ENCODE measurements around the gene SCLY. TPM values are rescaled to one million over a fixed set of nuclear protein-coding genes. Genes with fewer than 3 reads are reported as not detected.

Gene SCLY
- polyA plus RNA-seq, 1 experiment, result 11.2 TPM

DNA sequence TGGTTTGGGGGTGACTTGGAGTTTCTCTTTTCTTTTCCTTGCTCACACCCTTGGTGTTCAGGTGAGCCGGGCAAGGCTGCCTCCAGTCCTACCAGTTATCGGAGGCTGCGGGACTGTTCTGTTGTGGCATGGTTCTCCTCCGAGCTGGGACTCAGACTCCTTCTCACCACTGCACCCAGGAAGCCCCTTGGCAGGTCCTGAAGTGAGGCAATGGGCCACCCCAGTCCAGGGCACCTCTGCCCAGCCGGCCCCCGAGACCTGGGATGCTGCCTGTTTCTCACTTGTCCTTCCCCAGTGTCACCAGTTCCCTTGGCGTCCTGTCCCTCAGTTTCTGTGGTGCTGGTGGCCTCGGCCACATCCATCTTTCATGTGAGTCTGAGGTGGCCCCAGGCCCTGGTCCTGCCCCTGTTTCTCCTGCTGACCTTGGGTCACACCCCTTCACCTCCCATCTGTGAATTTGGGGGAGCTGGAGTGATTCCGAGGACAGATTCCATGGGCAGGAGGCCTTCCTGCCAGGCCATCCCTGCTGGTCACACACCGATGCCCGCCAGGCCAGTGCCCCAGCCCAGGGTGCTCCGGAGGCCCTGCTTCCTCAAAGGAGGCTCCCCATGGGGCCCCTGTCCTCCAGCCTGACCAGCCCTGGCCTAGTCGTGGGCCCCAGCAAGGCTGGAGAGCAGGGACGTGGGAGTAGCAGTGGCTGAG, 71.1 kb downstream of the SCLY start:
- TF ChIP-seq, protein P1, sequence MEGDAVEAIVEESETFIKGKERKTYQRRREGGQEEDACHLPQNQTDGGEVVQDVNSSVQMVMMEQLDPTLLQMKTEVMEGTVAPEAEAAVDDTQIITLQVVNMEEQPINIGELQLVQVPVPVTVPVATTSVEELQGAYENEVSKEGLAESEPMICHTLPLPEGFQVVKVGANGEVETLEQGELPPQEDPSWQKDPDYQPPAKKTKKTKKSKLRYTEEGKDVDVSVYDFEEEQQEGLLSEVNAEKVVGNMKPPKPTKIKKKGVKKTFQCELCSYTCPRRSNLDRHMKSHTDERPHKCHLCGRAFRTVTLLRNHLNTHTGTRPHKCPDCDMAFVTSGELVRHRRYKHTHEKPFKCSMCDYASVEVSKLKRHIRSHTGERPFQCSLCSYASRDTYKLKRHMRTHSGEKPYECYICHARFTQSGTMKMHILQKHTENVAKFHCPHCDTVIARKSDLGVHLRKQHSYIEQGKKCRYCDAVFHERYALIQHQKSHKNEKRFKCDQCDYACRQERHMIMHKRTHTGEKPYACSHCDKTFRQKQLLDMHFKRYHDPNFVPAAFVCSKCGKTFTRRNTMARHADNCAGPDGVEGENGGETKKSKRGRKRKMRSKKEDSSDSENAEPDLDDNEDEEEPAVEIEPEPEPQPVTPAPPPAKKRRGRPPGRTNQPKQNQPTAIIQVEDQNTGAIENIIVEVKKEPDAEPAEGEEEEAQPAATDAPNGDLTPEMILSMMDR (IDR thresholded peaks at IDR 0.05; ENCODE audit: low read depth, low read length), result no peak
- Histone ChIP-seq H3K27ac (ENCODE audit: low read depth, low read length) (no peak overlapping the region), H3K27me3 (ENCODE audit: control insufficient read depth, insufficient read depth, low read length) (no peaks in the 10 kb centered on the region), H3K4me3 (ENCODE audit: low read depth, low read length) (no peak overlapping the region), H3K9me3 (ENCODE audit: control insufficient read depth, insufficient read depth, low read length) (peaks cover 4% of the 10 kb centered on the region; the same call in 1 of the 2 replicates)
- ChIA-PET POLR2A (no interaction called here), CTCF (no interaction called here)
- DNase-seq (ENCODE audit: low read depth, low spot score), result no peak

DNA sequence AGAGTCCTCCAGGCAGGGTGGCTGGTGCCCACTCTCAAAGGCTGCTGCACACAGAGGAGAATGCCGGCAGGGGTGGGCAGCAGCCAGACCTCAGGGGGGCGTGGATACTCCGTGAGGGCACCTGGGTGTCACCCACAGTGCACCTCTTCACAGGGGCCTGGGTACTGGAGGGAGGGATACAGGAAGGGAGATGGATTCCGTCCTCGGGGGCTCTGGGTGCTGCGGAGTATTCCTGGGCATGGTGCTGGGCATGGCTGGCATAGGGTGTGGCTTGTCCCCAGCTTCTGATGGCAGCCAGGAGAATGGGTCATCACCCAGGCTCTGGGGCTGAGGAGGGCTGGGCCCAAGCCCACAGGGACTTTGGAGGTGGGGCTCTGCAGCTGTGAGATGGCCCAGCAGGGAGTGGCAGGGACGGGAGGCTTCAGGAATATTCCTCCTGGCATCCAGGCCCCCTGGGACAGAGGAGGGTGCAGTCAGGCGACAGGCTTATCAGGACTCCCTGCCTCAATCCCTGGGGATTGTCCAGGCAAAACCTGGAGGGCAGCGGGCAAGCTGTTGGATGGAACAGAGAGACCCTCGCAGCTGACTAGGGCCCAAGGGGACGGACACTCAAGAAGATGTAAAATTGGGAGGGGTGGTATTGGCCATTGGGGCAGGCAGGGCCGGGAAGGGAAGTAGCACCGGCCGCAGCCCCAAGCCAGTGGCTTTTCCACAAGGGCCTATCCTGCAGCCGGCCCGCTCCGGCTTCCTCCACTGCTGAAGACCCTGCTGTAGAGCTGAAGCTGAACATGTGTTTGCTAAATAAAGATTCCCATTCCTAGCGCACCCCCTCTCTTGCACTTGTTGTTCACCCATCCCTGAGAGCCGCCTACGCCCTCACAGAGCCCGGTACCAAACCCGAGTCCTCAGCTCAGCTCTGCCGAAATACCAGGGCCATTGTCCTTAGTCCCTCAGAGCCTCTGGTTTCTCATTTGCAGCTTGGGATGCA, 72.0 kb downstream of the SCLY start:
- no peak for DNase-seq (ENCODE audit: low read depth, low spot score)
- Histone ChIP-seq H3K27me3 (ENCODE audit: control insufficient read depth, insufficient read depth, low read length) (no peaks in the 10 kb centered on the region), H3K27ac (ENCODE audit: low read depth, low read length) (no peak overlapping the region), H3K9me3 (ENCODE audit: control insufficient read depth, insufficient read depth, low read length) (peaks cover 4% of the 10 kb centered on the region; the same call in 1 of the 2 replicates), H3K4me3 (ENCODE audit: low read depth, low read length) (no peak overlapping the region)
- TF ChIP-seq, protein P1 (IDR thresholded peaks at IDR 0.05; ENCODE audit: low read depth, low read length), result no peak
- POLR2A ChIA-PET, result no interaction called here
- CTCF ChIA-PET, result no interaction called here

DNA sequence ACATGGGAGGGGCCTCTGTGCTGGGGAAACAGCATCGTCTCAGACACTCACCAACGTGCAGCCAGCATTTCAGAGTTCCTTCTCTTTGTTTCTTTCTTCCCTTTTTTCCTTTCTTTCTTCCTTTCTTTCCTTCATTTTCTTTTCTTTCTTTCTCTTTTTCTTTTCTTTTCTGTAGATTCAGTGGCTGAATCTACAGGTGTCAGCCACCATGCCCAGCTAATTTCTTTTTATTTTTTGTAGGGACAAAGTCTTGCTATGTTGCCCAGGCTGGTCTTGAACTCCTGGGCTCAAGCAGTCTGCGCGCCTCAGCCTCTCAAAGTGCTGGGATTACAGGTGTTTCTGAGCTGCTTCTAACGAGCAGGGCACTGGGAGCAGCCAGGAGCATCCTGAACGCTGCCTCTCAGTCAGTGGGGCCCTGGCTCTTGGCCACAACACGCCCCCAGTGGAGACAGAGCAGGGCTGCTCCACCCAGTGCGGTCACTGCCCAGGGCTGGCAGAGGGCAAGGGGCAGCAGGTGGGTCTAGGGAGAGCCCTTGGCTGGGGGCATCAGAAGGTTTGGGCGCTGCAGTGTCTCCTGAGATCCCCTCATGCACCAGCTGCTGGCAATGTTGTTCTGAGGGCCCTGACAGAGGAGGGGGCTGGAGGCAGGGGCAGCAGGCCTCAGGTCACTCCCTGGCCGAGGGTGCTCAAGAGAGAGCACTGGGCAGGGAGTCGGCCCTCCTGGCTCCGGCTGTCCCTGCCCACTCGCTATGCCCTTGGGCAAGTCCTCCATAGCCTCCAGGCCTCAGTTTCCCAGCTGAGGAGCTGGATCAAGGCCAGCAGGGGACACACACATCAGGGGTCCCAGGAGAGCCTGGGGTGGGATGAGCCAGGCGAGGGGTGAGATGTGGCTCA, 72.9 kb downstream of the SCLY start:
- no peak overlapping the region for H3K27ac ChIP-seq (ENCODE audit: low read depth, low read length)
- no peaks in the 10 kb centered on the region; the same call in 1 of the 2 replicates for H3K9me3 ChIP-seq (ENCODE audit: control insufficient read depth, insufficient read depth, low read length)
- CTCF ChIA-PET, result no interaction called here
- H3K27me3 ChIP-seq (ENCODE audit: control insufficient read depth, insufficient read depth, low read length), result no peaks in the 10 kb centered on the region
- TF ChIP-seq, protein P1 (IDR thresholded peaks at IDR 0.05; ENCODE audit: low read depth, low read length), result no peak
- POLR2A ChIA-PET, result no interaction called here
- no peak for DNase-seq (ENCODE audit: low read depth, low spot score)
- H3K4me3 ChIP-seq (ENCODE audit: low read depth, low read length), result no peak overlapping the region

DNA sequence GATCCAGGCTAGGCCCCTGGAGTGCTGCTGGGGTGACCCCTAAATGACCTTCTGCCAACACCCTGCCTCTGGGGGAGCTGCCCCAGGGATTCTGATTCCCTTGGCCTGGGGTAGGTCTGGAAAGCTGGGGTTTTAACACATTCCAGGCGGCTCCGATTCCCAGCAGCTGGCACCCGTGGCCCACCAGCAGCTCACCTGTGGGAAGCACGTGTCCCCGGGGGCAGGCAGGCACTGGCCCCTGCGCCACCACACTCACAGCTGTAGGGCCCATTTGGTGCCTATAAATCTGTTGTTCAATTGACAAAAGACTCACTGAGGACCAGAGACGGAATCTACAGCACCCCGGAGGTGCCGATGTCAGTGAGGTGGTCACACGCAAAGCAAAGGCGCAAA, 73.6 kb downstream of the SCLY start:
- ChIA-PET POLR2A (no interaction called here), CTCF (no interaction called here)
- no peak for DNase-seq (ENCODE audit: low read depth, low spot score)

More for the DNA sequence above, 73.6 kb downstream of the SCLY start:
- Histone ChIP-seq H3K4me3 (ENCODE audit: low read depth, low read length) (no peak overlapping the region), H3K9me3 (ENCODE audit: control insufficient read depth, insufficient read depth, low read length) (no peaks in the 10 kb centered on the region; the same call in 1 of the 2 replicates), H3K27me3 (ENCODE audit: control insufficient read depth, insufficient read depth, low read length) (no peaks in the 10 kb centered on the region), H3K27ac (ENCODE audit: low read depth, low read length) (no peak overlapping the region)
- TF ChIP-seq, protein P1 (IDR thresholded peaks at IDR 0.05; ENCODE audit: low read depth, low read length), result no peak
